Measurements from ENCODE around the gene TUSC2. TPM values are rescaled to one million over a fixed set of nuclear protein-coding genes. Genes with fewer than 3 reads are reported as not detected.

TUSC2 gene
- total and polyA plus RNA-seq, 2 experiments from 2014 or later, result 41.6 to 71.0 TPM

DNA sequence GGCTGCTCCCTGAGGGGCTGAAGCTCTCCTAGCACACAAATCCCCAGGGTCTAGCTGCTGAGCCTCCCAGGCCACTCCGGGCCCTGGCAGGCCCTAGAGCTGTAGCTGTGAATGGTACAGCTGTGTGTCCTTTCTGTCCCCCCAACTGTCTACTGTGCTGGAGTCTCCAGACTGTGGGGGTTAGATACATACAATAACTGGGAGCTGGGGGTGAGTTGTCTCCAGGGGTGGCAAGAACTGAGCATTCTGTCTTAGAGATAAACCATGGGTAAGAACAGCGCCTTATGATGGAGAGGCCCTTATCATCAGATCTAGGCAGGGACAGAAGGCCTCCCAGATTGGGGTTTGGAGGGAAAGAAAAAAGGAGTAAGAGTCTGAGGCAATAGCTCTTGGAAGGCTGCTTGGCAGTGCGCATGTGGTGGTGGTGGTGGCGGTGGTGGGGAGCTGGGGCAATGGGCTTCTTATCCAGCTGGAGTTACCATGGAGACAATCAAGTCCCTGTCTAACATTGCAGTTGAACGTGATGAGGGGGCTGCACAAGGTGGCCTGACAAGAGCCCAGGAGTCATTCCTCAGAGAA lies 26.3 kb upstream of the TUSC2 start (continued):
- TF ChIP-seq, protein P1, sequence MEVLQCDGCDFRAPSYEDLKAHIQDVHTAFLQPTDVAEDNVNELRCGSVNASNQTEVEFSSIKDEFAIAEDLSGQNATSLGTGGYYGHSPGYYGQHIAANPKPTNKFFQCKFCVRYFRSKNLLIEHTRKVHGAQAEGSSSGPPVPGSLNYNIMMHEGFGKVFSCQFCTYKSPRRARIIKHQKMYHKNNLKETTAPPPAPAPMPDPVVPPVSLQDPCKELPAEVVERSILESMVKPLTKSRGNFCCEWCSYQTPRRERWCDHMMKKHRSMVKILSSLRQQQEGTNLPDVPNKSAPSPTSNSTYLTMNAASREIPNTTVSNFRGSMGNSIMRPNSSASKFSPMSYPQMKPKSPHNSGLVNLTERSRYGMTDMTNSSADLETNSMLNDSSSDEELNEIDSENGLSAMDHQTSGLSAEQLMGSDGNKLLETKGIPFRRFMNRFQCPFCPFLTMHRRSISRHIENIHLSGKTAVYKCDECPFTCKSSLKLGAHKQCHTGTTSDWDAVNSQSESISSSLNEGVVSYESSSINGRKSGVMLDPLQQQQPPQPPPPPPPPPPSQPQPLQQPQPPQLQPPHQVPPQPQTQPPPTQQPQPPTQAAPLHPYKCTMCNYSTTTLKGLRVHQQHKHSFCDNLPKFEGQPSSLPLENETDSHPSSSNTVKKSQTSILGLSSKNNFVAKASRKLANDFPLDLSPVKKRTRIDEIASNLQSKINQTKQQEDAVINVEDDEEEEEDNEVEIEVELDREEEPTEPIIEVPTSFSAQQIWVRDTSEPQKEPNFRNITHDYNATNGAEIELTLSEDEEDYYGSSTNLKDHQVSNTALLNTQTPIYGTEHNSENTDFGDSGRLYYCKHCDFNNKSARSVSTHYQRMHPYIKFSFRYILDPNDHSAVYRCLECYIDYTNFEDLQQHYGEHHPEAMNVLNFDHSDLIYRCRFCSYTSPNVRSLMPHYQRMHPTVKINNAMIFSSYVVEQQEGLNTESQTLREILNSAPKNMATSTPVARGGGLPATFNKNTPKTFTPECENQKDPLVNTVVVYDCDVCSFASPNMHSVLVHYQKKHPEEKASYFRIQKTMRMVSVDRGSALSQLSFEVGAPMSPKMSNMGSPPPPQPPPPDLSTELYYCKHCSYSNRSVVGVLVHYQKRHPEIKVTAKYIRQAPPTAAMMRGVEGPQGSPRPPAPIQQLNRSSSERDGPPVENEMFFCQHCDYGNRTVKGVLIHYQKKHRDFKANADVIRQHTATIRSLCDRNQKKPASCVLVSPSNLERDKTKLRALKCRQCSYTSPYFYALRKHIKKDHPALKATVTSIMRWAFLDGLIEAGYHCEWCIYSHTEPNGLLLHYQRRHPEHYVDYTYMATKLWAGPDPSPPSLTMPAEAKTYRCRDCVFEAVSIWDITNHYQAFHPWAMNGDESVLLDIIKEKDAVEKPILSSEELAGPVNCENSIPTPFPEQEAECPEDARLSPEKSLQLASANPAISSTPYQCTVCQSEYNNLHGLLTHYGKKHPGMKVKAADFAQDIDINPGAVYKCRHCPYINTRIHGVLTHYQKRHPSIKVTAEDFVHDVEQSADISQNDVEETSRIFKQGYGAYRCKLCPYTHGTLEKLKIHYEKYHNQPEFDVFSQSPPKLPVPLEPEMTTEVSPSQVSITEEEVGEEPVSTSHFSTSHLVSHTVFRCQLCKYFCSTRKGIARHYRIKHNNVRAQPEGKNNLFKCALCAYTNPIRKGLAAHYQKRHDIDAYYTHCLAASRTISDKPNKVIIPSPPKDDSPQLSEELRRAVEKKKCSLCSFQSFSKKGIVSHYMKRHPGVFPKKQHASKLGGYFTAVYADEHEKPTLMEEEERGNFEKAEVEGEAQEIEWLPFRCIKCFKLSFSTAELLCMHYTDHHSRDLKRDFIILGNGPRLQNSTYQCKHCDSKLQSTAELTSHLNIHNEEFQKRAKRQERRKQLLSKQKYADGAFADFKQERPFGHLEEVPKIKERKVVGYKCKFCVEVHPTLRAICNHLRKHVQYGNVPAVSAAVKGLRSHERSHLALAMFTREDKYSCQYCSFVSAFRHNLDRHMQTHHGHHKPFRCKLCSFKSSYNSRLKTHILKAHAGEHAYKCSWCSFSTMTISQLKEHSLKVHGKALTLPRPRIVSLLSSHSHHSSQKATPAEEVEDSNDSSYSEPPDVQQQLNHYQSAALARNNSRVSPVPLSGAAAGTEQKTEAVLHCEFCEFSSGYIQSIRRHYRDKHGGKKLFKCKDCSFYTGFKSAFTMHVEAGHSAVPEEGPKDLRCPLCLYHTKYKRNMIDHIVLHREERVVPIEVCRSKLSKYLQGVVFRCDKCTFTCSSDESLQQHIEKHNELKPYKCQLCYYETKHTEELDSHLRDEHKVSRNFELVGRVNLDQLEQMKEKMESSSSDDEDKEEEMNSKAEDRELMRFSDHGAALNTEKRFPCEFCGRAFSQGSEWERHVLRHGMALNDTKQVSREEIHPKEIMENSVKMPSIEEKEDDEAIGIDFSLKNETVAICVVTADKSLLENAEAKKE (CRISPR knock-in tag; IDR thresholded peaks at IDR 0.05), result no peak
- TF ChIP-seq CREB1 (CRISPR knock-in tag; IDR thresholded peaks at IDR 0.05; ENCODE audit: low read depth), result no peak
- TF ChIP-seq JUNB (IDR thresholded peaks at IDR 0.05; ENCODE audit: unreplicated experiment), result no peak
- TF ChIP-seq STAT1 (IDR thresholded peaks at IDR 0.05; ENCODE audit: unreplicated experiment), result no peak
- no peak for TF ChIP-seq NANOG (IDR thresholded peaks at IDR 0.05; ENCODE audit: borderline replicate concordance)
- TF ChIP-seq EZH2 (IDR thresholded peaks at IDR 0.05; ENCODE audit: low read depth, unreplicated experiment), result no peak

DNA sequence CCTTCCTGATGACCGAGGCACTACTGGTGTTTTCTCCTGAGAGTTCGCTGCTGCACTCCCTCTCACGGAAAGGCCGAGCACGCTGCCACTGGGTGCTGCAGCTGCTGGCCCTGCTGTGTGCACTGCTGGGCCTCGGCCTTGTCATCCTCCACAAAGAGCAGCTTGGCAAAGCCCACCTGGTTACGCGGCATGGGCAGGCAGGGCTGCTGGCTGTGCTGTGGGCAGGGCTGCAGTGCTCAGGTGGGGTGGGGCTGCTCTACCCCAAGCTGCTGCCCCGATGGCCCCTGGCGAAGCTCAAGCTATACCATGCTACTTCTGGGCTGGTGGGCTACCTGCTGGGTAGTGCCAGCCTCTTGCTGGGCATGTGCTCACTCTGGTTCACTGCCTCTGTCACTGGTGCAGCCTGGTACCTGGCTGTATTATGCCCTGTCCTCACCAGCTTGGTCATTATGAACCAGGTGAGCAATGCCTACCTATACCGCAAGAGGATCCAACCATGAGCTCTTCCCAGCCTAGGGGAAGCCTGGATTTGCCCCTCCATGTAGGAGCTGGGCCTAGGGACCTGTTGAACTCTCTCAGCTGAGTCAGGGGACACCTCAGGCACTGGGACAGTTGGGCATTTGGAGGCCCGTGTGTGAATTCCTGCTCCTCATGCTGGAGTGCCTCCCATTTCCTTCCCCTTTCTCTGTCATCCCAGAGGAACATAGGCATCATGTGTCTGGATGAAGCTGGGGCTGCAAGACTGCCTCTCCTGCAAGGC lies 25.4 kb upstream of the TUSC2 start:
- ATAC-seq, result no peak
- Mint-ChIP-seq H3K27ac (no peak overlapping the region), H3K4me3 (no peak overlapping the region), H3K9me3 (no peaks in the 10 kb centered on the region), H3K4me1 (peaks cover 27% of the 10 kb centered on the region), H3K27me3 (ENCODE audit: insufficient read depth, low read depth, poor library complexity) (peaks cover 5% of the 10 kb centered on the region), H3K36me3 (ENCODE audit: low read depth) (peaks cover 11% of the 10 kb centered on the region)
- H4K20me1 ChIP-seq (replicated peaks; ENCODE audit: insufficient read depth), result peaks cover 24% of the 10 kb centered on the region
- no peak overlapping the region for H3K4me2 ChIP-seq
- no peaks in the 10 kb centered on the region for H3K27me3 ChIP-seq (ENCODE audit: insufficient read depth)
- no peaks in the 10 kb centered on the region for H3F3A ChIP-seq (replicated peaks; ENCODE audit: low read depth)
- no peak for DNase-seq (ENCODE audit: low spot score)
- H3K27ac ChIP-seq (ENCODE audit: low read depth), result no peak overlapping the region
- no peak overlapping the region for H3K4me3 ChIP-seq
- H3K79me2 ChIP-seq (replicated peaks; ENCODE audit: insufficient read depth), result peaks cover 17% of the 10 kb centered on the region
- no peaks in the 10 kb centered on the region for H3K9me2 ChIP-seq (ENCODE audit: insufficient read depth)
- no peaks in the 10 kb centered on the region for H3K36me3 ChIP-seq (ENCODE audit: insufficient read depth)
- no peak overlapping the region for H2AFZ ChIP-seq
- H3K4me1 ChIP-seq (ENCODE audit: insufficient read depth), result peaks cover 12% of the 10 kb centered on the region; the same call in 1 of the 2 replicates
- TF ChIP-seq ZNF114 (CRISPR knock-in tag; IDR thresholded peaks at IDR 0.05) (no peak), ZNF331 (CRISPR knock-in tag; IDR thresholded peaks at IDR 0.05; ENCODE audit: low read depth) (no peak), POLR2AphosphoS5 (IDR thresholded peaks at IDR 0.05; ENCODE audit: low read depth) (no peak; the same call in 1 of the 2 replicates), EZH2phosphoT487 (IDR thresholded peaks at IDR 0.05; ENCODE audit: unreplicated experiment) (no peak), CREB1 (CRISPR knock-in tag; IDR thresholded peaks at IDR 0.05; ENCODE audit: low read depth) (no peak), STAT1 (IDR thresholded peaks at IDR 0.05; ENCODE audit: unreplicated experiment) (no peak), EZH2 (IDR thresholded peaks at IDR 0.05; ENCODE audit: low read depth, unreplicated experiment) (no peak)
- TF ChIP-seq, protein P2, sequence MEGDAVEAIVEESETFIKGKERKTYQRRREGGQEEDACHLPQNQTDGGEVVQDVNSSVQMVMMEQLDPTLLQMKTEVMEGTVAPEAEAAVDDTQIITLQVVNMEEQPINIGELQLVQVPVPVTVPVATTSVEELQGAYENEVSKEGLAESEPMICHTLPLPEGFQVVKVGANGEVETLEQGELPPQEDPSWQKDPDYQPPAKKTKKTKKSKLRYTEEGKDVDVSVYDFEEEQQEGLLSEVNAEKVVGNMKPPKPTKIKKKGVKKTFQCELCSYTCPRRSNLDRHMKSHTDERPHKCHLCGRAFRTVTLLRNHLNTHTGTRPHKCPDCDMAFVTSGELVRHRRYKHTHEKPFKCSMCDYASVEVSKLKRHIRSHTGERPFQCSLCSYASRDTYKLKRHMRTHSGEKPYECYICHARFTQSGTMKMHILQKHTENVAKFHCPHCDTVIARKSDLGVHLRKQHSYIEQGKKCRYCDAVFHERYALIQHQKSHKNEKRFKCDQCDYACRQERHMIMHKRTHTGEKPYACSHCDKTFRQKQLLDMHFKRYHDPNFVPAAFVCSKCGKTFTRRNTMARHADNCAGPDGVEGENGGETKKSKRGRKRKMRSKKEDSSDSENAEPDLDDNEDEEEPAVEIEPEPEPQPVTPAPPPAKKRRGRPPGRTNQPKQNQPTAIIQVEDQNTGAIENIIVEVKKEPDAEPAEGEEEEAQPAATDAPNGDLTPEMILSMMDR (conservative IDR thresholded peaks at IDR 0.05; ENCODE audit: low read depth in 2 of 2), result no peak
- TF ChIP-seq, protein P3, sequence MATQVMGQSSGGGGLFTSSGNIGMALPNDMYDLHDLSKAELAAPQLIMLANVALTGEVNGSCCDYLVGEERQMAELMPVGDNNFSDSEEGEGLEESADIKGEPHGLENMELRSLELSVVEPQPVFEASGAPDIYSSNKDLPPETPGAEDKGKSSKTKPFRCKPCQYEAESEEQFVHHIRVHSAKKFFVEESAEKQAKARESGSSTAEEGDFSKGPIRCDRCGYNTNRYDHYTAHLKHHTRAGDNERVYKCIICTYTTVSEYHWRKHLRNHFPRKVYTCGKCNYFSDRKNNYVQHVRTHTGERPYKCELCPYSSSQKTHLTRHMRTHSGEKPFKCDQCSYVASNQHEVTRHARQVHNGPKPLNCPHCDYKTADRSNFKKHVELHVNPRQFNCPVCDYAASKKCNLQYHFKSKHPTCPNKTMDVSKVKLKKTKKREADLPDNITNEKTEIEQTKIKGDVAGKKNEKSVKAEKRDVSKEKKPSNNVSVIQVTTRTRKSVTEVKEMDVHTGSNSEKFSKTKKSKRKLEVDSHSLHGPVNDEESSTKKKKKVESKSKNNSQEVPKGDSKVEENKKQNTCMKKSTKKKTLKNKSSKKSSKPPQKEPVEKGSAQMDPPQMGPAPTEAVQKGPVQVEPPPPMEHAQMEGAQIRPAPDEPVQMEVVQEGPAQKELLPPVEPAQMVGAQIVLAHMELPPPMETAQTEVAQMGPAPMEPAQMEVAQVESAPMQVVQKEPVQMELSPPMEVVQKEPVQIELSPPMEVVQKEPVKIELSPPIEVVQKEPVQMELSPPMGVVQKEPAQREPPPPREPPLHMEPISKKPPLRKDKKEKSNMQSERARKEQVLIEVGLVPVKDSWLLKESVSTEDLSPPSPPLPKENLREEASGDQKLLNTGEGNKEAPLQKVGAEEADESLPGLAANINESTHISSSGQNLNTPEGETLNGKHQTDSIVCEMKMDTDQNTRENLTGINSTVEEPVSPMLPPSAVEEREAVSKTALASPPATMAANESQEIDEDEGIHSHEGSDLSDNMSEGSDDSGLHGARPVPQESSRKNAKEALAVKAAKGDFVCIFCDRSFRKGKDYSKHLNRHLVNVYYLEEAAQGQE (IDR thresholded peaks at IDR 0.05; ENCODE audit: unreplicated experiment), result no peak

All from GM23338 (cell line).